Panc1 (cell line): Measurements from ENCODE around the gene LIPT1. TPM values are rescaled to one million over a fixed set of nuclear protein-coding genes. Genes with fewer than 3 reads are reported as not detected.
"Not testable (repeated sequence)": the region's sequence is repeated elsewhere in the genome, so short reads cannot be mapped to it uniquely, and the experiment has no call there.

Experiments
- ATAC-seq: fragments of 200-7000 bp; cut with Tn5 transposase; 2 replicates; pipeline ENCODE4 v1.9.1; 2020; ENCODE audit warnings: mild to moderate bottlenecking, moderate library complexity
- BruUV-seq: library from RNA; stranded (reverse); fragments of 400-500 nt; replicated peaks from 2 replicates; lab custom pipeline; 2021; lab: Mats Ljungman, UMichigan
- CTCF ChIA-PET: fragments of 300-600 bp; sonication (Branson Sonifier 250); formaldehyde crosslinking; loops from one replicate; lab custom pipeline; 2022; ENCODE audit warnings: antibody characterized with exemption; lab: Charles Lee
- POLR2A ChIA-PET: fragments of 300-600 bp; sonication (Branson Sonifier 250); formaldehyde crosslinking; loops from one replicate; lab custom pipeline; 2022; ENCODE audit warnings: antibody characterized with exemption; lab: Charles Lee
- DNase-seq: peaks from one replicate; pipeline ENCODE4 v3.0.0-alpha.2; 2010; ENCODE audit warnings: low read depth, low spot score
- H3K27ac ChIP-seq: 2 replicates; pipeline ENCODE4 v1.5.1; 2011; ENCODE audit warnings: mild to moderate bottlenecking, low read length, inconsistent platforms
- H3K27me3 ChIP-seq: fragments of 200-500 bp; sonication (Bioruptor generic); 2 replicates; pipeline ENCODE4 v1.6.0; 2014; ENCODE audit warnings: low read length, inconsistent platforms; ENCODE audit not compliant: control insufficient read depth, insufficient read depth
- H3K36me3 ChIP-seq: fragments of 200-500 bp; sonication (Bioruptor generic); 2 replicates; pipeline ENCODE4 v1.5.1; 2014; ENCODE audit warnings: inconsistent platforms, mild to moderate bottlenecking, low read length, moderate library complexity; ENCODE audit not compliant: control insufficient read depth, insufficient read depth
- H3K4me1 ChIP-seq: 2 replicates; pipeline ENCODE4 v1.5.1; 2011; ENCODE audit warnings: inconsistent platforms, mild to moderate bottlenecking, low read length, moderate library complexity; ENCODE audit not compliant: control insufficient read depth, insufficient read depth
- H3K4me3 ChIP-seq, 2 experiments: 2 replicates each; pipeline ENCODE4 v1.5.1; 2011 to 2012; ENCODE audit warnings: low read depth in 2 of 2, low read length in 2 of 2, mild to moderate bottlenecking in 2 of 2, inconsistent platforms in 1 of 2, moderate library complexity in 1 of 2
- H3K9me3 ChIP-seq: fragments of 200-500 bp; sonication (Bioruptor generic); 2 replicates; pipeline ENCODE4 v1.5.1; 2014; ENCODE audit warnings: low read depth, mild to moderate bottlenecking, inconsistent platforms, low read length, moderate library complexity; ENCODE audit not compliant: control insufficient read depth, insufficient read depth
- CTCF ChIP-seq: fragments of 450-650 bp; IDR thresholded peaks from 2 replicates; pipeline ENCODE4 v1.5.1; 2017; ENCODE audit warnings: mild to moderate bottlenecking
- POLR2AphosphoS5 ChIP-seq: IDR thresholded peaks from 2 replicates; pipeline ENCODE4 v1.6.1; 2012; ENCODE audit warnings: mild to moderate bottlenecking, low read depth, low read length, moderate library complexity
- REST ChIP-seq, 2 experiments: IDR thresholded peaks; 2 replicates each; pipeline ENCODE4 v1.6.1; 2011 to 2012; ENCODE audit warnings: low read depth in 2 of 2, control low read depth in 1 of 2, low read length in 1 of 2, mild to moderate bottlenecking in 1 of 2, moderate library complexity in 1 of 2; ENCODE audit not compliant: insufficient read depth in 1 of 2
- SIN3A ChIP-seq: IDR thresholded peaks from 2 replicates; pipeline ENCODE4 v1.6.1; 2012; ENCODE audit warnings: low read depth, mild to moderate bottlenecking, low read length, moderate library complexity, borderline replicate concordance; ENCODE audit not compliant: insufficient read depth
- TCF7L2 ChIP-seq: IDR thresholded peaks from 2 replicates; pipeline ENCODE4 v1.6.1; 2011; ENCODE audit warnings: mild to moderate bottlenecking, low read depth, low read length, inconsistent platforms
- in situ Hi-C: cut with HindIII; loops from 2 replicates; pipeline ENCODE4 v1.10.0; 2016; ENCODE audit warnings: low sequenced_read_pairs, low pct_unique_long_range_greater_than_20kb
- intact Hi-C: fragments of 100-400 bp; cut with micrococcal nuclease; formaldehyde crosslinking; loops from one replicate; pipeline ENCODE4 v1.10.0; 2022; ENCODE audit not compliant: unreplicated experiment
- total RNA-seq: library from RNA; stranded (reverse); gene quantifications from one replicate; pipeline ENCODE4 v1.2.1, GENCODE V29; 2021; ENCODE audit not compliant: unreplicated experiment

Gene LIPT1
- total RNA-seq, 1 experiment from 2014 or later, result 9.0 TPM

DNA sequence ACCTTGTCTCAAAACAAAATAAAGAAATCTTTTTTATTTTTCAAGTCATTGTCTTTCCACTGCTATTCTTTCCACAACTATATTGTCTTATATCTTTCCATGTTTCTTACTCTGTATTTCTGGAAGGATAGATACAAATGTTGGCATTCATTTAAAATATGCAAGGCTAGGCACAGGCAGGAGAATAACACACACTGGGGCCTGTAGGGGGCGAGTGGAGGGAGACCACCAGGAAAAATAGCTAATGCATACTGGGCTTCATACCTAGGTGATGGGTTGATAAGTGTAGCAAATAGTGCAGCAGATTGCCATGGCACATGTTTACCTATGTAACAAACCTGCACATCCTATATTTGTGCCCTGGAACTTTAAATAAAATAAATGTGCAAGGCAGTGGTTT, 35.8 kb downstream of the LIPT1 start:
- CTCF ChIA-PET, result no interaction called here
- Histone ChIP-seq H3K36me3 (peaks cover 5% of the 10 kb centered on the region), H3K27ac (no peak overlapping the region), H3K4me1 (no peaks in the 10 kb centered on the region), H3K4me3 (no peak overlapping the region), H3K27me3 (no peaks in the 10 kb centered on the region), H3K9me3 (no peaks in the 10 kb centered on the region)
- ATAC-seq, result no peak
- TF ChIP-seq TCF7L2 (no peak), CTCF (peak; percentile 41)
- intact Hi-C loops (no loop called here), in situ Hi-C loops (no loop called here)
- no TSS peak for BruUV-seq
- POLR2A ChIA-PET, result no interaction called here
- DNase-seq, result no peak

GRCh38 chr2:99192364-99192763, 37.6 kb downstream of the LIPT1 start:
- BruUV-seq, DNase-seq, intact Hi-C loops, H3K27me3 ChIP-seq, H3K4me3 ChIP-seq, in situ Hi-C loops, H3K36me3 ChIP-seq, H3K27ac ChIP-seq, POLR2A ChIA-PET, H3K4me1 ChIP-seq, CTCF ChIA-PET, ATAC-seq, H3K9me3 ChIP-seq: not testable (repeated sequence)

- TF ChIP-seq POLR2AphosphoS5 (no peak), CTCF (no peak), REST (IDR thresholded peaks at IDR 0.05; ENCODE audit: insufficient read depth in 1 of 2, low read depth in 2 of 2, low read length in 1 of 2) (no peak), SIN3A (no peak), TCF7L2 (no peak)
- in situ Hi-C loops, result no loop called here
- Histone ChIP-seq H3K27me3 (no peaks in the 10 kb centered on the region), H3K27ac (no peak overlapping the region), H3K9me3 (no peaks in the 10 kb centered on the region), H3K4me1 (no peaks in the 10 kb centered on the region), H3K4me3 (no peak overlapping the region), H3K36me3 (peaks cover 5% of the 10 kb centered on the region)
- BruUV-seq, result no TSS peak
- ChIA-PET CTCF (interaction anchor here (0.6 kb wide), 1 partner anchor 16 kb away, joined by 5 read pairs; no protein-coding TSS in a partner anchor), POLR2A (no interaction called here)
- ATAC-seq, result no peak
- no peak for DNase-seq
- intact Hi-C loops, result no loop called here
These were observed 43.5 kb downstream of the LIPT1 start for GRCh38 chr2:99198103-99198841.
